GM12872 (cell line): ENCODE results near the gene SEL1L3.

ENCODE experiments used
- TF ChIP-seq, protein P1 (sequence below): IDR thresholded peaks from 3 replicates; pipeline ENCODE4 v1.5.1; 2011; ENCODE audit warnings: low read depth, mild to moderate bottlenecking, low read length, moderate library complexity; ENCODE audit not compliant: insufficient read depth

The SEL1L3 gene

DNA sequence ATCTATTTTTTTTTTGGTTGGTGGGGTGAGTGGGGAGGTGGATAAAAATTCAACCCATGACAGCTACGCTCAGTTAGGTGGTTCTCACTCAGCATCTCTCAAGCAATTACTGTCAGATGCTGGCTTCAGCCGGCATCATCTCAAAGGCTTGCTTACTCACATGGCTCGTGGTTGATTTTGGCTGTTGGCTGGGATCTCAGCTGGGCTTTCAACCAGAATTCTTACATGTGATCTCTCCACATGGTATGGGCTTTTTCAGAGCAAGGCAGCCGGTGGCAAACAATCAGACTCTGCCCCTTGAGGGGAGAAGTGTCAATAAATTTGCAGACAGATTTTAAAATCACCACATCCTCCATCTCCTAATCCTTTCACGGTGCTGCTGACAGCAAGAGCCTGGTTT, 159.9 kb downstream of the SEL1L3 start:
- TF ChIP-seq, protein P1, sequence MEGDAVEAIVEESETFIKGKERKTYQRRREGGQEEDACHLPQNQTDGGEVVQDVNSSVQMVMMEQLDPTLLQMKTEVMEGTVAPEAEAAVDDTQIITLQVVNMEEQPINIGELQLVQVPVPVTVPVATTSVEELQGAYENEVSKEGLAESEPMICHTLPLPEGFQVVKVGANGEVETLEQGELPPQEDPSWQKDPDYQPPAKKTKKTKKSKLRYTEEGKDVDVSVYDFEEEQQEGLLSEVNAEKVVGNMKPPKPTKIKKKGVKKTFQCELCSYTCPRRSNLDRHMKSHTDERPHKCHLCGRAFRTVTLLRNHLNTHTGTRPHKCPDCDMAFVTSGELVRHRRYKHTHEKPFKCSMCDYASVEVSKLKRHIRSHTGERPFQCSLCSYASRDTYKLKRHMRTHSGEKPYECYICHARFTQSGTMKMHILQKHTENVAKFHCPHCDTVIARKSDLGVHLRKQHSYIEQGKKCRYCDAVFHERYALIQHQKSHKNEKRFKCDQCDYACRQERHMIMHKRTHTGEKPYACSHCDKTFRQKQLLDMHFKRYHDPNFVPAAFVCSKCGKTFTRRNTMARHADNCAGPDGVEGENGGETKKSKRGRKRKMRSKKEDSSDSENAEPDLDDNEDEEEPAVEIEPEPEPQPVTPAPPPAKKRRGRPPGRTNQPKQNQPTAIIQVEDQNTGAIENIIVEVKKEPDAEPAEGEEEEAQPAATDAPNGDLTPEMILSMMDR: no peak

DNA sequence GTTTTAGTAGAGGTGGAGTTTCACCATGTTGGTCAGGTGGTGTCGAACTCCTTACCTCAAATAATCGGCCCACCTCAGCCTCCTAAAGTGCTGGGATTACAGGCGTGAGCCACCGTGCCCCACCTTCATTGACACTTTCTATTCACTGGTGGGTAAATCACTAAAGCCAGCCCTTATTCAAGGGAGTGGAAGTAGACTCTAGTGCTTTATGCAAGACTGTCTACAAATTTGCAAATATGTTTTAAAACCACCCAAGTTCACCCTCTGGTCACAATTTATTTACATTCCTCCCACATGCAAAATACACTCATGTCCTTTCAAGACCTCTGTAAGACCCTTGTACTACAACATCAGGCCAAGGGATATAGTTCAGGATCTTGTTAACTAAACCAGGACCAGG, 162.1 kb downstream of the SEL1L3 start:
- TF ChIP-seq, protein P1: no peak

DNA sequence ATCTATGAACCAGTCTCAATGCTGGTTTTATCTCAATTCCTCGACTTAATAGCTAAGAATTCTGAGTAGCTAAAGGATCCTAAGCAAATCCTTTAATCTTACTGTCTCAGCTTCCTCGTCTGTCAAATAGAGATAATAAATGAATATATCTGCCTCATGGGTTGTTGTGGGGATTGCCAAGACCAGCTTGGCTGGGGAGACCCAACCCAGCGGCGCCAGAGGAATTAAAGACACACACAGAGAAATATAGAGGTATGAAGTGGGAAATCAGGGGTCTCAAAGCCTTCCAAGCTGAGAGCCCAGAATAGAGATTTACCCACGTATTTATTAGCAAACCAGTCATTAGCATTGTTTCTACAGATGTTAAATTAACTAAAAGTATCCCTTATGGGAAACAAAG, 165.3 kb downstream of the SEL1L3 start:
- TF ChIP-seq, protein P1: no peak
